Body of pancreas (tissue), 4 donors: ENCODE measurements around the gene KCNQ5. TPM values are rescaled to one million over a fixed set of nuclear protein-coding genes. Genes with fewer than 3 reads are reported as not detected.

Experiments used
- ATAC-seq: fragments of 150-250 bp; one replicate; pipeline ENCODE4 v1.9.1; 2016
- DNase-seq, 4 donors: peaks; one replicate each; pipeline ENCODE4 v3.0.0-alpha.2; 2019
- H3K27ac ChIP-seq, 4 donors: fragments of 200-600 bp; sonication (generic); 1 replicate in 3 of 4; 2 replicates in 1 of 4; pipeline versions ENCODE4 v1.5.1 to v1.6.1; 2016 to 2019; ENCODE audit warnings: mild to moderate bottlenecking in 1 of 4, mixed read lengths in 1 of 4, moderate library complexity in 1 of 4
- H3K27me3 ChIP-seq, 2 donors: fragments of 200-600 bp; sonication (generic); one replicate each; pipeline ENCODE4 v1.6.0; 2016; ENCODE audit warnings: mild to moderate bottlenecking in 1 of 2
- H3K36me3 ChIP-seq, 2 donors: fragments of 200-600 bp; sonication (generic); replicated peaks in 1 of 2; 2 replicates each; pipeline ENCODE4 v1.5.1; 2016; ENCODE audit warnings: low read depth in 2 of 2; ENCODE audit not compliant: insufficient read depth in 1 of 2
- H3K4me1 ChIP-seq: fragments of 200-600 bp; sonication (generic); one replicate; pipeline ENCODE4 v1.6.0; 2016
- H3K4me3 ChIP-seq, 2 donors: fragments of 200-600 bp; sonication (generic); 1 replicate in 1 of 2; 2 replicates in 1 of 2; pipeline ENCODE4 v1.5.1; 2016 to 2019
- H3K9me3 ChIP-seq, 3 donors: fragments of 200-600 bp; sonication (generic); 1 replicate in 2 of 3; 2 replicates in 1 of 3; pipeline ENCODE4 v1.5.1; 2016
- CTCF ChIP-seq, 7 experiments: fragments of 450-650 bp in 4 of 7; fragments of 200-600 bp in 3 of 7; sonication (generic) in 3 of 7; IDR thresholded peaks; one replicate each; pipeline ENCODE4 v1.5.1; 2016 to 2019; ENCODE audit warnings: antibody characterized with exemption in 7 of 7
- POLR2A ChIP-seq, 3 donors: fragments of 450-650 bp; IDR thresholded peaks; one replicate each; pipeline ENCODE4 v1.6.1; 2016; ENCODE audit warnings: antibody characterized with exemption in 3 of 3, mild to moderate bottlenecking in 2 of 3
- WGBS, 2 donors: methylation state at CpG; one replicate each; pipeline ENCODE4 v1.1.5; 2017; 5-methylcytosine and 5-hydroxymethylcytosine counted together
- intact Hi-C: fragments of 100-400 bp; cut with DNase I; formaldehyde crosslinking; loops from one replicate; pipeline ENCODE4 v1.15.1; 2023
- total RNA-seq, 2 donors: library from RNA; depleted of rRNA; stranded (reverse); fragments of >200 nt; gene quantifications; one replicate each; pipeline ENCODE4 v1.1.0, GENCODE V29; 2016

Gene KCNQ5
- total RNA-seq, 2 donors from 2014 or later, result 1.0 to 1.6 TPM

GRCh38 chr6:72984981-72985665 lies 363.3 kb downstream of the KCNQ5 start:
- intact Hi-C loops, result no loop called here
- Histone ChIP-seq H3K36me3 (no peaks in the 10 kb centered on the region), H3K4me3 (no peak overlapping the region), H3K27me3 (no peaks in the 10 kb centered on the region), H3K27ac (no peak overlapping the region), H3K4me1 (no peaks in the 10 kb centered on the region), H3K9me3 (no peaks in the 10 kb centered on the region)
- ATAC-seq (no peak), DNase-seq (no peak)
- no peak for TF ChIP-seq POLR2A (IDR thresholded peaks at IDR 0.05)
- no peak for TF ChIP-seq CTCF (IDR thresholded peaks at IDR 0.05)
- WGBS, 2 donors, result 74 to 80% methylated on average over 4 of the region's 4 CpGs

DNA sequence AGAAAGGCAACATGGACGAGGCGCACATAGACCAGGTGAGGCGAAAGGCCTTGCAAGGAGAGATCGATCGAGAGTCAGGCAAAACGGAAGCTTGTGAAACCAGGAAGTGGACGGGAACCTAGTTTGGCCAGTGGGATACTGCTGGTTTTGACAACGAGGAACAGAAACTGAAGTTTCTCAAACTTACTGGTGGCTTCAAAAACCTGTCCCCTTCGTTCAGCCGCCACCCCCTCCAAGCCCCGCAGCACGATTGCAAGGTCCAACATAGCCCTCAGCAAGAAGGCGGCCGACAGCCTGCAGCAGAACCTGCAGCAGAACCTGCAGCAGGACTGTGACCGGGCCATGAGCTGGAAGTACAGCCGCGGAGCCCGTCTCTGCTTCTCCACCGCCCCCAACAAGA lies 365.4 kb downstream of the KCNQ5 start:
- TF ChIP-seq POLR2A (IDR thresholded peaks at IDR 0.05) (no peak), CTCF (IDR thresholded peaks at IDR 0.05) (no peak)
- intact Hi-C loops, result no loop called here
- Histone ChIP-seq H3K9me3 (no peaks in the 10 kb centered on the region), H3K4me1 (no peaks in the 10 kb centered on the region), H3K36me3 (no peaks in the 10 kb centered on the region), H3K27ac (no peak overlapping the region), H3K27me3 (no peaks in the 10 kb centered on the region), H3K4me3 (no peak overlapping the region)
- no peak for ATAC-seq
- DNase-seq, result no peak
- 75 to 76% methylated on average over 12 to 19 of the region's 19 CpGs for WGBS, 2 donors

- ATAC-seq (no peak), DNase-seq (no peak)
- intact Hi-C loops, result no loop called here
- Histone ChIP-seq H3K27me3 (no peaks in the 10 kb centered on the region), H3K9me3 (no peaks in the 10 kb centered on the region), H3K4me3 (no peak overlapping the region), H3K27ac (no peak overlapping the region), H3K4me1 (no peaks in the 10 kb centered on the region), H3K36me3 (no peaks in the 10 kb centered on the region)
- TF ChIP-seq CTCF (IDR thresholded peaks at IDR 0.05) (no peak), POLR2A (IDR thresholded peaks at IDR 0.05) (no peak)
- 76 to 87% methylated on average over 5 of the region's 5 CpGs for WGBS, 2 donors
Measured at GRCh38 chr6:72999995-73000394, 378.1 kb downstream of the KCNQ5 start.

DNA sequence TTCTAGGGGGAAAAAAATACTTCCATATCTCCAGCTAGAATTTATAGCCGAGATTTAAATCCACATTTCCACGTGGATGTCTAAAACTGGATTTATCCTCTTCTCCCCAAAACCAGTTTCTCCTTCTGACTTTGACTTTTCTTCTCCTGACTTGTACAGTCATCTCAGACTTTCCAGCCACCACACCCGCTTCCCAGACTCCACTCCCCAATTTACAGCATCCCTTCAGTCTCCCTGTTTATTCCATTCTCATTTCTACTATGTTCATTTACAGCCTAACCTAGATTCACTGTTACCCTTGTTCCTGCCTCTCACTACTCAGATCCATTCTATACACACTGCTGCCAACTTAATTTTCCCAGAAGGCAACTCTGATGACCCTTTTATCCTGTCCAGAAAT lies 378.6 kb downstream of the KCNQ5 start:
- DNase-seq, result no peak
- intact Hi-C loops, result no loop called here
- WGBS, 2 donors, result 76 to 86% methylated on average over 3 of the region's 3 CpGs
- no peak overlapping the region for H3K27ac ChIP-seq
- no peaks in the 10 kb centered on the region for H3K36me3 ChIP-seq
- H3K27me3 ChIP-seq, result no peaks in the 10 kb centered on the region
- no peak overlapping the region for H3K4me3 ChIP-seq
- no peak for TF ChIP-seq POLR2A (IDR thresholded peaks at IDR 0.05)
- TF ChIP-seq CTCF (IDR thresholded peaks at IDR 0.05), result no peak
- no peak for ATAC-seq
- no peaks in the 10 kb centered on the region for H3K4me1 ChIP-seq
- H3K9me3 ChIP-seq, result no peaks in the 10 kb centered on the region

DNA sequence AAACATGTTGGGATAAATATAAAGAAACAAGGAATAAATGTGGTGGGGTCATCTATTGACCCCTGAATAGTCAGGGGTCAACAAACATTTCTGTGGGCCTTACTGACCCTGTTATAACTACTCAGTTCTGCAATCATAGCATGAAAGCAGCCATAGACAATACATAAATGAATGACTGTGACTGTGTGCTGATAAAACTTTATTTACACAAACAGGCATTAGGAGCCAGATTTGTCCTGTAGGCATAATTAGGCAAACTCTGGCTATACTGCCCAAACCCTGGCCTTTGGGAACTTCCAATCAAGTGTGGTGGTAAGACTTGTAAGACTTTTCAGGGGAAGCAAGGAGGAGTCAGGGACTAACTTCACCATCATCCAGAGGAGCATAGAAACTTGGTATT lies 380.7 kb downstream of the KCNQ5 start:
- Histone ChIP-seq H3K4me1 (no peaks in the 10 kb centered on the region), H3K27me3 (no peaks in the 10 kb centered on the region), H3K36me3 (no peaks in the 10 kb centered on the region), H3K27ac (no peak overlapping the region), H3K4me3 (no peak overlapping the region), H3K9me3 (no peaks in the 10 kb centered on the region)
- TF ChIP-seq POLR2A (IDR thresholded peaks at IDR 0.05) (no peak), CTCF (IDR thresholded peaks at IDR 0.05) (no peak)
- intact Hi-C loops, result no loop called here
- DNase-seq (no peak), ATAC-seq (no peak)
